ENCODE results near the gene POU6F1. TPM values are rescaled to one million over a fixed set of nuclear protein-coding genes. Genes with fewer than 3 reads are reported as not detected.

POU6F1 gene
- total and polyA plus RNA-seq, 10 of the 15 experiments (the other 5 are each of a cell fraction or from before 2014, with no cell fraction given) = 0.26 to 4.2 (median 1.2) TPM

GRCh38 chr12:51238510-51239334, 20.9 kb upstream of the POU6F1 start, which contains the start of gene DAZAP2 (continued):
- TF ChIP-seq ZNF622 (IDR thresholded peaks at IDR 0.05) (no peak), ZSCAN29 (IDR thresholded peaks at IDR 0.05) (no peak), PRDM15 (CRISPR knock-in tag; IDR thresholded peaks at IDR 0.05) (no peak), ZNF592 (IDR thresholded peaks at IDR 0.05) (no peak), SUZ12 (IDR thresholded peaks at IDR 0.05; ENCODE audit: unreplicated experiment) (no peak), CREM (IDR thresholded peaks at IDR 0.05; ENCODE audit: low read depth) (peak; percentile 71), NFXL1 (IDR thresholded peaks at IDR 0.05; ENCODE audit: borderline replicate concordance) (no peak), PAX5 (IDR thresholded peaks at IDR 0.05; ENCODE audit: borderline replicate concordance, low read depth, low read length) (0 out of 2 replicates have a peak, but pooled peaks have one; percentile 32), ZNF274 (IDR thresholded peaks at IDR 0.05; ENCODE audit: insufficient read depth, insufficient read length) (no peak), MXI1 (IDR thresholded peaks at IDR 0.05; ENCODE audit: low read depth, low read length) (no peak), MEF2A (IDR thresholded peaks at IDR 0.05; ENCODE audit: insufficient read depth, low read depth, low read length) (no peak), ZZZ3 (IDR thresholded peaks at IDR 0.05; ENCODE audit: control insufficient read depth, insufficient read length, low read depth) (no peak), EZH2 (IDR thresholded peaks at IDR 0.05; ENCODE audit: borderline replicate concordance, control insufficient read depth, low read depth, low read length) (no peak), KLF5 (IDR thresholded peaks at IDR 0.05; ENCODE audit: partially characterized antibody) (peak; percentile 90), GATAD2B (conservative IDR thresholded peaks at IDR 0.05; ENCODE audit: low read depth) (peak; percentile 97), FOXM1 (IDR thresholded peaks at IDR 0.05; ENCODE audit: low read depth, low read length) (no peak), SREBF2 (IDR thresholded peaks at IDR 0.05; ENCODE audit: low read length) (no peak)
